ENCODE results near the gene ARFGAP3.
"Not testable (repeated sequence)": the region's sequence is repeated elsewhere in the genome, so short reads cannot be mapped to it uniquely, and the experiment has no call there.

ARFGAP3 gene

DNA sequence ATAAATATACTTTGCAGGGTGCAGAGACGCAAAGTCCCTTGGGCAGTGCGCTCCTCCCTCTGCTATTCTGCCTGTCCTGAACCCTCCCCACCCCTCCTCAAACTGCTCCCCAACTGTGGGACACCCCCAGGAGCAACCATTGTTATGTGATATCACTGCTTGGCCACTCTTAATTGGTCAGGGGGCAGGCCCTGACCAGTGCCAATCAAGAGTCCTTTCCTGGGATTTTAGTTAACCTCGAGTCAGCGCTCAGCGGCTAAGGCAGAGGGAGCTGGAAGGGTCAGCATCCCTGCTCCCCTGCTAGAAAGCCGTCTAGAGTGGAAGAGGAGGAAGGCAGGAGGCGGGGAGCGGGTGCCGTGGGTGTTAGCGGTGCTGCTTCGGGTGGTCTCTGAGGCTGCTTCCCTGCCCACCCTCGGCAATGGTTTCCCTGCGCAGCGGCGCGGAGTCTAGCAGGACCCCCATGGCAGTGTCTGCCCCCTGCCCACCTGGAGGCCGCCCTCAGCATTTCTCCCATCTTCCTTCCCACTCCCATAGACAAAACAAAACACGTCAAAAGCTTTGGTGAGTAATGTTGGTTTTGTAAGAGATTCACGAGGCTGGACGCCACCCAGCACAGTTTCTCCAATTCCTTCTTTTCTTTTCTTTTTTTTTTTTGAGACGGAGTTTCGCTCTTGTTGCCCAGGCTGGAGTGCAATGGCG is 98.0 kb downstream of the ARFGAP3 start:
- DNase-seq: no peak

DNA sequence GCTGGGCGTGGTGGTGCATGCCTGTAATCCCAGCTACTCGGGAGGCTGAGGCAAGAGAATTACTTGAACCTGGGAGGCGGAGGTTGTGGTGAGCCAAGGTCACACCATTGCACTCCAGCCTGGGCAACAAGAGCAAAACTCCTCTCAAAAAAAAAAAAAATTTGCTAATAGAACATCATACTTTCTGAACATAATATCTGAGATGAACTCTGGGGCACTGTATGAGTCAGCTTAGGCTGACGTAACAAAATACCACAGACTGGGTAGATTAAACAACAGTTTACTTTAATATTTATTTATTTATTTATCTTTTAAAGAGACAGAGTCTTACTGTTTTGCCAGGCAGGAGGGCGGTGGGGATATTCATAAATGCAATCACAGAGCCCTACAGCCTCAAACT is 101.5 kb downstream of the ARFGAP3 start:
- DNase-seq: not testable (repeated sequence)

DNA sequence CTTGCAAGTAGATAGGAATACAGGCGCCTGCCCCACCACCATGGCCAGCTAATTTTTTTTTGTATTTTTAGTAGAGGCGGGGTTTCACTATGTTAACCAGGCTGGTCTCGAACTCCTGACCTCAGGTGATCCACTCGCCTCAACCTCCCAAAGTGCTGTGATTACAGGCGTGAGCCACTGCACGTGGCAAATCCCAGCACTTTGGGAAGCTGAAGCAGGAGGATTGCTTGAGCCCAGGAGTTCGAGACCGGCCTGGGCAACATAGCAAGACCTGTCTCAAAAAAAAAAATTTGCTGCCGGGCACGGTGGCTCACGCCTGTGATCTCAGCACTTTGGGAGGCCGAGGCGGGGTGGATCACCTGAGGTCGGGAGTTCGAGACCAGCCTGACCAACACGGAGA is 102.0 kb downstream of the ARFGAP3 start:
- DNase-seq: not testable (repeated sequence)

DNA sequence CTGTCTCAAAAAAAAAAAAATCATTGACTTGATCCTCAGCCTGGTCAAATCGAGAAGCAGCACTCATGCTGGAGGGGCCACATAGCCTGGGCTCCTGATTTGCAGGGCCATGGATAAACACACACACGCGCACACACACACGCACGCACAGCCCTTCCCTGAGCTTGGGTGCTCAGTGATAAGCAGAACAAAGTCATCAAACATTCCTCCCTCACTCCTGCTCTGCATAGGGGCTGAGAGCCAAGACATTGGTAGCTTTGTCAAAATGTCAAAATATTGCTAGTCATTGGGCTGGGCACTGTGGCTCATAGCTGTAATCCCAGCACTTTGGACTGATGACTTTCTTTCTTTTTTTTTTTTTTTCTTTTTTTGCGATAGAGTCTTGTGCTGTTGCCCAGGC is 102.4 kb downstream of the ARFGAP3 start:
- no peak for DNase-seq

DNA sequence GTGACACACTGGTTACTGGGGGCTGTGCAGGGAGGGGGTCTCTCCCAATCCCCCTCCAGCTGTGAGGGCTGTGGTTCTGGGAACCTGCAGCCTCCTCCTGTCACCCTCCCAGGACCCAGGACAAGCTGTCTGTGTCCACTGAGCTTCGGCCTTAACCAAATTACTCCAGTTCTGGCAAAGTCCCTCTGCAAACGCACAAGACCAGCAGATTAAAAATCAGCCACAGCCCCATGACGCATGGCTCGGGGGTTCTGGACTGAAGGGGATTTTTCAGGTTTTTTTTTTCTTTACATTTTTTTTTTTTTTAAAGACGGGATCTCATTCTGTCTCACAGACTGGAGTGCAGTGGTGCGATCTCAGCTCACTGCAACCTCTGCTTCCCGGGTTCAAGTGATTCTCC is 104.2 kb downstream of the ARFGAP3 start:
- no peak for DNase-seq

DNA sequence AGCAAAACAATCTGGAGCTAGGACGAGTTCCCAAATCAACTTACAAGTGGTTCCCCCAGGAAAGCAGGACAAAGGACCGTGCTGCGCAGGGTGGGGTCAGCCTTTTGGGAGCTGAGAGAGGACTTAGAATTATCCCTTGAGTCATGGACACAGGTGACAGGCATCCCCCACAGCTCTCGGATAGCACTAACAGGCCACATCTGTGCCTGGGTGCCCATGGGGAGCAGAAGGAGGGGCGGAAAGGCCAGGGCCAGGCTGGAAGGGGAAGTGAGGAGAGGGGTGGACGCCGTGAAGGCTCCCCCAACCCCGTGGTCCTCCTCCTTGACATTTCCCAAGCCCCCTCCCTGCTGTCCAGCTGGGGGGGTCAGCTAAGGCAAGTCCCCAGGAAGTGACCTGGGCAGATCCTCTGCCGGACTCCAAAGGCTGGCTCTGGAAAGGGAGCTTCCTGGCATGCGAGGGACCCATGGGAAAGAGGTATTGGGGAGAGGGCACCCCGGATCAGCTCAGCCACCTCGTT is 104.8 kb downstream of the ARFGAP3 start:
- DNase-seq: no peak

DNA sequence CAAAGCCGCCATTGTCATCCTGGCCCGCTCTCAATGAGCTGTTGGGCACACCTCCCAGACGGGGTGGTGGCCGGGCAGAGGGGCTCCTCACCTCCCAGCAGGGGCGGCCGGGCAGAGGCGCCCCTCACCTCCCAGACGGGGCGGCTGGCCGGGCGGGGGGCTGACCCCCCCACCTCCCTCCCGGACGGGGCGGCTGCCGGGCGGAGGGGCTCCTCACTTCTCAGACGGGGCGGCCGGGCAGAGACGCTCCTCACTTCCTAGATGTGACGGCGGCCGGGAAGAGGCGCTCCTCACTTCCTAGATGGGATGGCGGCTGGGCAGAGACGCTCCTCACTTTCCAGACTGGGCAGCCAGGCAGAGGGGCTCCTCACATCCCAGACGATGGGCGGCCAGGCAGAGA is 106.7 kb downstream of the ARFGAP3 start:
- not testable (repeated sequence) for DNase-seq

DNA sequence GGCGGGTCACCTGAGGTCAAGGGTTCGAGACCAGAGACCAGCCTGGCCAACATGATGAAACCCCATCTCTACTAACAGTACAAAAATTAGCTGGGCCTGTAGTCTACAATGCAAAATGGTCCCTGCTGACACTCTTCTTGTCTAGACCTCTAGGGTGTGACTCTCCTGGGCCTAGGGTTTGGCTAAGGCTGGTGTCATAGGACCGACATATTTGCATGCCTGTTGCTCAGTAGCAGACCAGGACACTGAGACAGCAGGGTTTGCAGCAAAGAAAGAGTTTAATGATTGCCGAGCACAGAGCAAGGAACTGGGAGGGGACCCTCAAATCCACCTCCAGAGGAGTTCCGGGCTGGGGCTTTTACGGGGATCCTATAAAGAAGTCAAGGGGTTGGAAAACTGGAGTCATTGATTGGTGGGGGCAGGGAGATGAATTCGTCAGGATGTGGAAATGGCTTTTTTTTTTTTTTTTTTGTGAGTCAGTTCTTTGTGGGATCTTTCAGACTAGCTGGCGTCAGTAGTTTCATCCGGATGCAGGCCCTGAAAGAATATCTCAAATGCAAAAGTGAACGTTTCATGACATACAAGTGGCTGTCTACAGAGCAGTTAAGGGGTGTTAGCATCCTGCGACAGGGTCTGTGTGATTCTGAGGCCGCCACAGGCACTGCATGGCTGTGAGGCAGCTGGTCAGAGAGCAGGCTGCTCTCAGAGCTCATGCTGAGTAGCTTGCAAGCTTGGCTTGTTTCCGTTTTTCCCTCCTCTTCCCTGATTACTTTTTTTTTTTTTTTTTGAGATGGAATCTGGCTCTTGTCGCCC is 109.2 kb downstream of the ARFGAP3 start:
- DNase-seq: no peak

Data from stimulated activated naive CD4-positive, alpha-beta T cell (primary cell).